Ishikawa (cell line): Measurements from ENCODE around the gene NCKAP1.

Source experiments
- CEBPB ChIP-seq: IDR thresholded peaks from 2 replicates; pipeline ENCODE4 v1.6.1; 2012
- CREB1 ChIP-seq: IDR thresholded peaks from 2 replicates; pipeline ENCODE4 v1.6.1; 2012; ENCODE audit warnings: low read depth
- EGR1 ChIP-seq: IDR thresholded peaks from 2 replicates; pipeline ENCODE4 v1.6.1; 2012
- EP300 ChIP-seq: IDR thresholded peaks from 2 replicates; pipeline ENCODE4 v1.6.1; 2012; ENCODE audit warnings: borderline replicate concordance
- FOXM1 ChIP-seq: IDR thresholded peaks from 2 replicates; pipeline ENCODE4 v1.6.1; 2012; ENCODE audit warnings: low read depth, borderline replicate concordance
- MAX ChIP-seq: IDR thresholded peaks from 2 replicates; pipeline ENCODE4 v1.6.1; 2012
- NFIC ChIP-seq: IDR thresholded peaks from 2 replicates; pipeline ENCODE4 v1.6.1; 2012
- RAD21 ChIP-seq: IDR thresholded peaks from 2 replicates; pipeline ENCODE4 v1.6.1; 2012; ENCODE audit warnings: low read depth
- REST ChIP-seq: IDR thresholded peaks from 2 replicates; pipeline ENCODE4 v1.6.1; 2012; ENCODE audit warnings: low read depth, mild to moderate bottlenecking
- TAF1 ChIP-seq: IDR thresholded peaks from 2 replicates; pipeline ENCODE4 v1.6.1; 2012; ENCODE audit warnings: low read depth, mild to moderate bottlenecking
- TCF12 ChIP-seq: IDR thresholded peaks from 2 replicates; pipeline ENCODE4 v1.6.1; 2012; ENCODE audit warnings: low read depth
- TEAD4 ChIP-seq: IDR thresholded peaks from 2 replicates; pipeline ENCODE4 v1.6.1; 2012
- USF1 ChIP-seq: IDR thresholded peaks from 2 replicates; pipeline ENCODE4 v1.6.1; 2012
- YY1 ChIP-seq: IDR thresholded peaks from 2 replicates; pipeline ENCODE4 v1.6.1; 2012; ENCODE audit warnings: low read depth
- ZBTB7A ChIP-seq: IDR thresholded peaks from 2 replicates; pipeline ENCODE4 v1.6.1; 2012; ENCODE audit warnings: low read depth

Gene NCKAP1

DNA sequence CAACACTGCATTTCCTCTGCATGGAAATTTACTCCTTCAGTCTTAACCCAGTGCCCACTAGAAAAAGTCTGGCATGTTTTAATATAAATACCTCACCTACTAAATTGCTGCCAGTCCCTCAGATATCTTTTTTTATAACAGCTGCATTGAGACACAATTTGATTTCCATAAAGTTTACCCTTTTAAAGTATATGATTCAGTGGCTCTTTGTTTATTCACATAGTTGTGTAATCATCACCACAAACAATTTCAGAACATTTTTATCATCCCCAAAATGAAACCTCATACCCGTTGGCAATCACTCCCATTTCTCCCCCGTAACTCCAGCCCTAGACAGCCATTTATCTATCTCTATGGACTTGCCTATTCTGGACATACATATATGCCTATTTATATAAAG is 154.8 kb downstream of the NCKAP1 start:
- TF ChIP-seq TCF12 (no peak), FOXM1 (no peak), EGR1 (no peak), TEAD4 (no peak), YY1 (no peak), RAD21 (no peak), CREB1 (no peak), ZBTB7A (no peak), NFIC (no peak), EP300 (no peak), CEBPB (no peak), USF1 (no peak), REST (no peak), MAX (no peak), TAF1 (no peak)

DNA sequence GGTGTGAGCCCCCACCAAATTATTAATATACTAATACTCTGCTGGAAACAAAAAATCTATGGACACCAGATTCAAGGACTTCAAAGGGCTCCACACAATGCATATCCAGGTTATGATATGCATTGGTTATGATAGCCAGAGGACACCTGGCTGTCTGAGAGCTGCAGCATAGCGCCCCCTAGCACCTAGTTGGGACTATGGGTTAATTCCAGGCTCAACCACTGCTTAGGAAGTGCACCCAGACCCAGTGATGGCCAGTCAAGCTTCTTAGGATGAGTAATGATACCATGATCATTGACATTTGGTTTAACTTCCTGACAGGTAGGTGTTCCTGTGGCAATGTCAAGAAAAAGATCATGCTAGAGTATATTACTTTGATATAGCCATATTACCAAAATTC is 168.0 kb downstream of the NCKAP1 start:
- no peak for TF ChIP-seq TAF1
- no peak for TF ChIP-seq USF1
- peak; percentile 76 for TF ChIP-seq RAD21
- TF ChIP-seq CREB1, result no peak

- no peak for TF ChIP-seq TEAD4
- TF ChIP-seq FOXM1, result no peak
- TF ChIP-seq RAD21, result no peak
- TF ChIP-seq CEBPB, result no peak
- no peak for TF ChIP-seq ZBTB7A
- no peak for TF ChIP-seq USF1
- TF ChIP-seq EGR1, result no peak
- TF ChIP-seq EP300, result no peak
- no peak for TF ChIP-seq MAX
- TF ChIP-seq CREB1, result no peak
- no peak for TF ChIP-seq TCF12
- TF ChIP-seq YY1, result no peak
- TF ChIP-seq TAF1, result no peak
- no peak for TF ChIP-seq REST
- TF ChIP-seq NFIC, result no peak
Observed at GRCh38 chr2:182868054-182868796, 170.0 kb downstream of the NCKAP1 start.

- TF ChIP-seq ZBTB7A, result no peak
Observed at GRCh38 chr2:182867426-182868053, 170.7 kb downstream of the NCKAP1 start.

DNA sequence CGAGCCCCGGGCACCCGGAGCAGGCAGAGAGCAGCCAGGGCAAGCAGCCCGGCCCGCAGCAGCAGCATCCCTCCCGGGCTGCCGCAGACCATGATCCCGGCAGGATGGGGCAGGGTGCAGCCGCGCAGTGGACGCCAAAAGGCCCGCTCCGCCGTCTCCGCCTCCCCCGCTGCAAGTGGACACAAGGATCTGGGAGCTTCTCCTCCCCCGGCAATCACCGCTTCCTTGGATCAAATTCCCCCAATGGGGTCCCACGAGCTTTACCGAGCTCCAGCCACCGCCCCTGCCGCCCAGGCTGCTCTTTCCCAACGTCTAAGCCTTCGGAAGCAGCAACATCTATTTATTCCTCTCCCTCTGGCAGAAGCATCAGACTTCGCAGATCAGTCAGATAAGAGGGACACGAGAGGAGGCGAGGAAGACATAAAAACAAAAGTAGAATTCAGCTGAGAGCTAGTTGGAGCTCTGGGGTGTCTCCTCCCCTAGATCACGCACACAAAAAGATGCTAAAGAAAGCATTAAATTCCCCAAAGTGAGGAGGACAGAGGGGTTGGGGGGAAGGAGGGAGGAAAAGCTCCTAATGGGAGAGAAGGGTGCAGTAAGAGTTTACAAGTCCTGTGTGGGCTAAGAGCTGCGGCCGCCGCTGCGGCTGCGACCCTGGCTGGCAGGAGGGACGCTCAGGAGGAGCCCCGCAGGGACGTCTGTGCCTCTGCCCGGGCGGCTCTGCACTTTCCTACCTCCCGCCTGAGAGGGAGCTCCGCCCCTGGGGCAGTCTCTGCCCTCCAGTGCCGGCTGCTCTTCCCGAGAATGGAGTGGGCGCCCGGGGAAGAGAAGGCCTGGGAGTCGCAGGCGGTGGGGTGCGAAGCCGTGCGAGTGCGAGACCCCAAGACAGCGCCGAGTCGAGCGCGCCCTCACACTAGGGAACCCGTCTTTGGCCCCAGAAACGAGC is 171.5 kb downstream of the NCKAP1 start, which contains the start of gene FRZB:
FRZB (minus strand) TSS at position 177 of the 946 bp plus-strand sequence; CDS start at position 92, 85 bp downstream.
- TF ChIP-seq NFIC (no peak), USF1 (no peak), EGR1 (no peak), CREB1 (no peak)
